HG03045 (cell line): ENCODE data around the gene ARIH1.
A peak's percentile ranks its signal among the peaks of the same experiment; 100 is the strongest.
"Not testable (repeated sequence)": the region's sequence is repeated elsewhere in the genome, so short reads cannot be mapped to it uniquely, and the experiment has no call there.

Experiments
- ATAC-seq: cut with Tn5 transposase; IDR thresholded peaks from one replicate; pipeline ENCODE4 v1.9.1; 2021; ENCODE audit warnings: mild to moderate bottlenecking, moderate library complexity; ENCODE audit not compliant: unreplicated experiment

ARIH1 gene, protein sequence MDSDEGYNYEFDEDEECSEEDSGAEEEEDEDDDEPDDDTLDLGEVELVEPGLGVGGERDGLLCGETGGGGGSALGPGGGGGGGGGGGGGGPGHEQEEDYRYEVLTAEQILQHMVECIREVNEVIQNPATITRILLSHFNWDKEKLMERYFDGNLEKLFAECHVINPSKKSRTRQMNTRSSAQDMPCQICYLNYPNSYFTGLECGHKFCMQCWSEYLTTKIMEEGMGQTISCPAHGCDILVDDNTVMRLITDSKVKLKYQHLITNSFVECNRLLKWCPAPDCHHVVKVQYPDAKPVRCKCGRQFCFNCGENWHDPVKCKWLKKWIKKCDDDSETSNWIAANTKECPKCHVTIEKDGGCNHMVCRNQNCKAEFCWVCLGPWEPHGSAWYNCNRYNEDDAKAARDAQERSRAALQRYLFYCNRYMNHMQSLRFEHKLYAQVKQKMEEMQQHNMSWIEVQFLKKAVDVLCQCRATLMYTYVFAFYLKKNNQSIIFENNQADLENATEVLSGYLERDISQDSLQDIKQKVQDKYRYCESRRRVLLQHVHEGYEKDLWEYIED

GRCh38 chr15:72473614-72474465 lies at the start of gene ARIH1:
Gene ARIH1 (plus strand): TSS chr15:72474330. CDS start chr15:72474640, 310 bp downstream.
- peak; percentile 88 for ATAC-seq

- no peak for ATAC-seq
Observed at GRCh38 chr15:72426753-72427152, 47.4 kb upstream of the ARIH1 start.

- ATAC-seq: no peak
Observed at GRCh38 chr15:72437650-72438316, 36.3 kb upstream of the ARIH1 start.

DNA sequence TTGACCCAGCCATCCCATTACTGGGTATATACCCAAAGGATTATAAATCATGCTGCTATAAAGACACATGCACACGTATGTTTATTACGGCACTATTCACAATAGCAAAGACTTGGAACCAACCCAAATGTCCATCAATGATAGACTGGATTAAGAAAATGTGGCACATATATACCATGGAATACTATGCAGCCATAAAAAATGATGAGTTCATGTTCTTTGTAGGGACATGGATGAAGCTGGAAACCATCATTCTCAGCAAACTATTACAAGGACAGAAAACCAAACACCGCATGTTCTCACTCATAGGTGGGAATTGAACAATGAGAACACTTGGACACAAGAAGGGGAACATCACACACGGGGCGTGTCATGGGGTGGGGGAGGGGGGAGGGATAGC lies 31.3 kb upstream of the ARIH1 start:
- not testable (repeated sequence) for ATAC-seq

DNA sequence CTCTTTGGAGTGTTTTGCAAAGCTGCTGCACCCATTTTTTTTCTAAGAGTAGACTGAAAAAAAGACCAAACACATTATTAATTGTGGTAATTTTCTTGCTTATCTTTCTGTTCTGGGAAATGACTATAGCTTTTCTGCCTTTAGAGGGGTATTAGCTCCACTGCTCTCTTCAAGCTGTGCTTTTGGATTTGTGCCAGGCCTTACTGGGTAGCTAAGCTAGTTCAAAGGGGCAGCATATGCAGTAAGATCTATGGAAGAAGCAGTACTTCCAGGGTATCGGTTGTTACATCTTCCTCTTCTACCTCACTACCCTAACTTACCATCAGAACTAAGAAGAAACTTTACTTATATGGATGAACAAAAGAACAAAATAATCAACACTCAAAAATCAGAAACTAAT lies 28.7 kb upstream of the ARIH1 start:
- ATAC-seq: no peak

- no peak for ATAC-seq
Observed at GRCh38 chr15:72450805-72451204, 23.3 kb upstream of the ARIH1 start.

- ATAC-seq: no peak
Observed at GRCh38 chr15:72451224-72451623, 22.9 kb upstream of the ARIH1 start.

DNA sequence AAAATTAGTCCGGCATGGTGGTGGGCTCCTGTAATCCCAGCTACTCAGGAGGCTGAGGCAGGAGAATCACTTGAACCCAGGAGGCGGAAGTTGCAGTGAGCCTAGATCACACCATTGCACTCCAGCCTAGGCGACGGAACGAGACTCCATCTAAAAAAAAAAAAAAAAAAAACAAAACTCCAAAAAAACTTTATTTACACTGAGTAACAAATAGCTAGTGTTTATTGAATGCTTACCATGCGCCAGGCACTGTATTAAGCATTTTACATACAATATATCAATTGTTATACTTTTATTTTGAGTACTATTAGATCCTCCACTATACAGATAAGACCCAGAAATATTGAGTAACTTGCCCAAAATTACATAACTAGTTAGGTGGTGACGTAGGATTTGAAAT lies 17.4 kb upstream of the ARIH1 start:
- ATAC-seq: no peak

DNA sequence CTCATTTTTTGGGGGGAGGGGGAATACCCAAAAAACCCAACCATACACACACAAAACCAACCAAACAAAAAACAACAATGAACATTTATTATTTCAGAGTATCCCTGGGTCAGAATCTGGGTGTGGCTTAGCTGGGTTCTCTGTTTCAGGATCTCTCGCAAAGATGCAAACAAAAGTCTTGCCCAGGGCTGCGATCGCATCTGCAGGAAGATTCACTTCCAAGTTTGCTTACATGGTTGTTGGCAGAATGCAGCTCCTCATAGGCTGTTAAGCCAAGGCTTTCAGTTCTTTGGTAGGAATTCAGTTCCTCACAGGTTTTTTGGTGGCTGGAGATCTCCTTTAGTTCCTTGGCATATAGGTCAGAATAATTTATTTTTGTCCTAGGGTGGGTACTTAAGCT lies 13.7 kb upstream of the ARIH1 start:
- no peak for ATAC-seq

GRCh38 chr15:72463702-72464101 lies 10.4 kb upstream of the ARIH1 start:
- no peak for ATAC-seq

DNA sequence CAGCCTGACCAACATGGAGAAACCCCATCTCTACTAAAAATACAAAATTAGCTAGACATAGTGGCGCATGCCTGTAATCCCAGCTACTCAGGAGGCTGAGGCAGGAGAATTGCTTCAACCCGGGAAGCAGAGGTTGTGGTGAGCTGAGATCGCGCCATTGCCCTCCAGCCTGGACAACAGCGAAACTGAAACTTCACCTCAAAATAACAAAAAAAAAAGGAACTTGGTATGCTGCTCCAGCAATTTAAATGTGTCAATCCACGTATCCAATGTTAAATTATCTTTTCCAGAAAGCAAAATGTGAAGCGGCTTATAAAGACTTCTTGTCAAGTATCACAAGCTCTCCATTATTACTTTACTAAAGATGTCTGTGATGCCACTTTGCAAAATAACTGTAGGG lies 9.9 kb upstream of the ARIH1 start:
- ATAC-seq: no peak

DNA sequence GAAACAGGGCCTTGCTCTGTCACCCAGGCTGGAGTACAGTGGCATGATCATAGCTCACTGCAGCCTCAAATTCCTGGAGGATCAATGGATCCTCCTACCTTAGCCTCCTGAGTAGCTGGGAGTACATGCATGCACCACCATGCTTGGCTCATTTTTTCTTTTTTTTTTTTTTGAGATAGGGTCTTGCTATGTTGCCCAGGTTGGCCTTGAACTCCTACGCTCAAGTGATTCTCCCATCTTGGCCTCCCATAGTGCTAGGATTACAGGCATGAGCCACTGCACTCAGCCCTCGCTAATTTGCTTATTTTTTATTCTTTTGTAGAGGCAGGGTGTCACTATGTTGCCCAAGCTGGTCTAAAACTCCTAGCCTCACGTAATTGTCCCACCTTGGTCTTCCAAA lies 6.0 kb upstream of the ARIH1 start:
- ATAC-seq: no peak

DNA sequence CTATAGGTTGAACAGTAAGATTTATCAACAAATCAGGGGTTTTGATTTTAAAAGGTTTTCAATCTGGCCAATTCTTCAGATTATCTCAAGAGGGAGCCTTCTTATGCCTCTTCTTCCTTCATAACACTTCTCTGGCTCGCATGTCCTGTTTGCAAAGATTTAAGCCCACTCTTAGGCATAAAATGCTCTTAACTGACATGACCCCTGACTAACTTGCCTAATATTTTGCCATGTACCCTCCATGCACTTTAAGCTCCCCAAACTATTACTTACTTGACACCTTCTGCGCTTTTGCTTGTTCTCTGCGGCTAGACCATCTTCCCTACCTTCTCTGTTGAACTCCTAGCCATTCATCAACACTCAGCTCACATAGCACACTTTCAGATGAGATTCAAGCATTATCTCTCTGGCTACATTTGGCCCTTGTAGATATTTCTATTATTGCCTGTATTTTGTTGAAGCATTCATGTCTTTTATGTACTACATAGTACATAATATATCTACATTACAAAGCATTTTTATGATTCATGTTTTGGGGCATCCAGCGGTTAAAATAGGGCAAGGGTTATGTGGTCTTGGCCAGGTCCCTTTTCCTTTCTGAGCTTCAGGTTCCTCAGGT lies 1.0 kb upstream of the ARIH1 start:
- no peak for ATAC-seq

DNA sequence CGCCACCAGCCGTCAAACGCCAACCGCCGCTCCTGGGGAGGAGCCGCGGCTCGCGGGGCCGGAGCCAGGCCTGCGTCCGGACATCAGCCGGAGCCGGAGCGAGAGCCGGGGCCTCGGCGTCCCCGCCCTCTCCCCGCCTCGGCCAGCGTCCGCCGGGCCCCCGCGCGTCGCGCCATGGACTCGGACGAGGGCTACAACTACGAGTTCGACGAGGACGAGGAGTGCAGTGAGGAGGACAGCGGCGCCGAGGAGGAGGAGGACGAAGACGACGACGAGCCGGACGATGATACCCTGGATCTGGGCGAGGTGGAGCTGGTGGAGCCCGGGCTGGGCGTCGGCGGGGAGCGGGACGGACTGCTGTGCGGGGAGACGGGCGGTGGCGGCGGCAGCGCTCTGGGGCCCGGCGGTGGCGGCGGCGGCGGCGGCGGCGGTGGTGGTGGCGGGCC lies 359 bp downstream of the ARIH1 start:
- peak; percentile 19 for ATAC-seq

DNA sequence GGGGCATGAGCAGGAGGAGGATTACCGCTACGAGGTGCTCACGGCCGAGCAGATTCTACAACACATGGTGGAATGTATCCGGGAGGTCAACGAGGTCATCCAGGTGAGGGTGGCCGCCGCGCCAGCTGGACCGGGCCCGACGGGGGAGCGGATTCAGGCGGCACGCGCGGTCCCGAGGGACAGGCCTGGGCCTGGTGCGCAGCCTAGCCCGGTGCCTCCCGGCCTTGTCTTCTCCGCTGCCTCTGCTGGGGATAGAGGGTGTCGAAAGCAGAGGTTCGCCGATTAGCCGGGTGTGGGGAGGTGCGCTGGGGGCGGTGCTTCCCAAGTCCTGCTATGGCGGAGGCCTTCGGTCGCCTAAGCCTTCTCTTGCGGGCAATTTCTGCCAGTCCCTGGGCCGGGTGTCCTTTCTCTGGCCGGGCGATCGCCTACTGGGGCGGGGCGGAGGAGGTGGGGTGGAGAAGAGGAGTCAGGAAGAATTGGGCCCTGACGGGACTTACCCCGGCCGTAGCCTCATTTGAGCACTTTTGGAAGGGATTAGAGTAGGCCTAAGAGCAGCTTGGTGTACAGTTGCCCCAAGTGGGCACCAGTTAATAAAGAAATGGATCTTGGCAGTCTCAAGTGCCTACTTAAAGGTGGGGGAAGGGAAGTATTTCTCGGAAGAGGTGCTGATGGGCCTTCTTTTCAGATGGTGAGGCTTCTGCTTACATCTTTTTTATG lies 940 bp downstream of the ARIH1 start:
- ATAC-seq: peak; percentile 44

DNA sequence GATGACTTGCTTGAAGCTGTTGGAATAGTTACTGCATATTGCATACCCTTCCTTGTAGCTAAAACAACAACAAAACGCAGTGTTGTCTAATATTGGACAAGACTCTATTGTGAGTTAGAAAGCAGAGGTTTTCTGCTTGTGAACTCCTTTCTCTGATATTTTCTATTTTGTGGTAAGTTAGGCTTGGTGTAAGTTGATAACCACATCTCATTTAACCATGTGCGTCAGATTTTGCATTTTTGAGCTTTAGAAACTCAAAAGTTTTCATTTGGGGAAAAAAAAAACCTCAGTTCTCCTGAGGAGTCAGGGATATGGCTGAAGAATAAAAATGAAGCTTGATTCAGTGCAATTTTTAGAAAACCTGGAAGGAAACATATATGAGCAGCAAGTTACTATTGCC lies 1.5 kb downstream of the ARIH1 start:
- ATAC-seq: no peak

- ATAC-seq: not testable (repeated sequence)
Observed at GRCh38 chr15:72476330-72476729, 2.2 kb downstream of the ARIH1 start.

DNA sequence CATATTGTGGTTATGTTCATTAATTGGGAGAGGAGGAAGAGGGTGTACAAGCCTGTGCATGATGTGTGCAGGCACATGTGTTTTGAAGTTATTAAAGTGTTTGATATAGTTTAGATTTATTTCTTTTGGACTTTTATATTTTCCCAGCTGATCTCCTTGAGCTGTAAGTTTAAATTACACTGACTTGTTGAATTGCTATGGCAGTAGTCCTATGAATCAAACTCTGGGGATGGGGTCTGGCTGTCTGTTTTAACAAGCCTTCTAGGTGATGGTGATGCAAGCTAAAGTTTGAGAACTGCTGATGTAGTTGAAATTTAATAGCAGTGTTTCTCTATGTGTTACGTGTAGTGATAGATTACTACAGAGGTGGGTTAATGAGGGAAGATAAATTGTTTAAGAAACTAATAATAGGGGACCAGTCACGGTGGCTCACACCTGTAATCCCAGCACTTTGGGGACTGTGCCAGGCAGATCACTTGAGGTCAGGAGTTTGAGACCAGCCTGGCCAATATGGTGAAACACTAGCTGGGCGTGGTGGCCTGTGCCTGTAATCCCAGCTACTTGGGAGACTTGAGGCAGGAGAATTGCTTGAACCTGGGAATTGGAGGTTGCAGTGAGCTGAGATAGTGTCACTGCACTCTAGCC lies 7.0 kb downstream of the ARIH1 start:
- no peak for ATAC-seq

DNA sequence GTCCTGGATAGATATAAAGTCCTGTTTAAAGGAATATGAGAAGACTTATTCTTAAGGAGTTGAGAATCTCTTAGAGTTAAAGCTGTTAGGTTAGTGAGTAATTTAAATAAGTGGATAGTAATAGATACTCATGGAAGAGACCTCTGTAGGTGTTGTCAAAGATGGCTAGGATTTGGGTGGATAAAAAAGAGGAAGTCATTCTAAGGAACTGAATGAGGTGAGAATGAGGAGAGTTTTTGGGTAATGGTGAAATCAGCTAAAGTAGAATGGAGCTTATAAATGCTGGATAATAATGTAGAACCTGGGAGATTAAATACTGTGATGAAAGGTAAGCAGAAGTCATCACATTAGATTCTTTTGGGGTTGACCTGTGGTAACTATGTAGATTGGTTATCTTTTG lies 8.1 kb downstream of the ARIH1 start:
- ATAC-seq: no peak

- no peak for ATAC-seq
Observed at GRCh38 chr15:72483279-72483678, 9.1 kb downstream of the ARIH1 start.
